Stimulated activated CD8-positive, alpha-beta memory T cell treated with anti-CD3 and anti-CD28 coated beads, Interleukin-12 subunit alpha, Interleukin-12 subunit beta, amount 100 ng/mL, for 1 hour (primary cell): Measurements from ENCODE around the gene BAZ2B.

Source experiments
- DNase-seq: peaks from one replicate; pipeline ENCODE4 v3.0.0-alpha.2; 2020; ENCODE audit warnings: low read depth

BAZ2B gene

GRCh38 chr2:159462201-159462785, 154.1 kb downstream of the BAZ2B start:
- DNase-seq = no peak

- DNase-seq = no peak
Measured at GRCh38 chr2:159461076-159461475, 155.3 kb downstream of the BAZ2B start.

GRCh38 chr2:159460227-159460626, 156.1 kb downstream of the BAZ2B start:
- no peak for DNase-seq

GRCh38 chr2:159459279-159459678, 157.1 kb downstream of the BAZ2B start:
- no peak for DNase-seq

GRCh38 chr2:159457589-159457988, 158.8 kb downstream of the BAZ2B start:
- DNase-seq = no peak

GRCh38 chr2:159456500-159457426, 159.6 kb downstream of the BAZ2B start:
- DNase-seq = no peak

GRCh38 chr2:159455330-159455918, 160.9 kb downstream of the BAZ2B start:
- DNase-seq = no peak

GRCh38 chr2:159454185-159454584, 162.2 kb downstream of the BAZ2B start:
- no peak for DNase-seq

- no peak for DNase-seq
Measured at GRCh38 chr2:159450180-159450579, 166.2 kb downstream of the BAZ2B start.

GRCh38 chr2:159449504-159450124, 166.7 kb downstream of the BAZ2B start:
- no peak for DNase-seq

GRCh38 chr2:159446817-159447216, 169.5 kb downstream of the BAZ2B start:
- no peak for DNase-seq

- DNase-seq = no peak
Measured at GRCh38 chr2:159446201-159446600, 170.1 kb downstream of the BAZ2B start.

- DNase-seq = no peak
Measured at GRCh38 chr2:159445307-159445706, 171.0 kb downstream of the BAZ2B start.

- no peak for DNase-seq
Measured at GRCh38 chr2:159444754-159445153, 171.6 kb downstream of the BAZ2B start.

GRCh38 chr2:159442159-159442852, 174.0 kb downstream of the BAZ2B start:
- no peak for DNase-seq

- DNase-seq = no peak
Measured at GRCh38 chr2:159441182-159441581, 175.2 kb downstream of the BAZ2B start.

- DNase-seq = no peak
Measured at GRCh38 chr2:159439421-159439820, 176.9 kb downstream of the BAZ2B start.

- no peak for DNase-seq
Measured at GRCh38 chr2:159438720-159439353, 177.5 kb downstream of the BAZ2B start.

- no peak for DNase-seq
Measured at GRCh38 chr2:159438284-159438683, 178.1 kb downstream of the BAZ2B start.

- no peak for DNase-seq
Measured at GRCh38 chr2:159432610-159433009, 183.7 kb downstream of the BAZ2B start.

- DNase-seq = no peak
Measured at GRCh38 chr2:159427048-159427447, 189.3 kb downstream of the BAZ2B start.

- DNase-seq = no peak
Measured at GRCh38 chr2:159419403-159419802, 196.9 kb downstream of the BAZ2B start.
